Right lobe of liver (tissue), 6 donors: ENCODE measurements around the gene FBXO21. TPM values are rescaled to one million over a fixed set of nuclear protein-coding genes. Genes with fewer than 3 reads are reported as not detected.

Experiments
- ATAC-seq, 4 donors: fragments of 200-7000 bp; cut with Tn5 transposase; one replicate each; pipeline ENCODE4 v1.9.1; 2020; ENCODE audit warnings: mild to moderate bottlenecking in 4 of 4, moderate library complexity in 4 of 4
- DNase-seq, 3 donors: peaks; one replicate each; pipeline ENCODE4 v3.0.0-alpha.2; 2020
- H3K27ac ChIP-seq, 3 donors: fragments of 200-600 bp; one replicate each; pipeline ENCODE4 v1.8.0; 2022
- H3K27me3 ChIP-seq, 2 donors: fragments of 200-600 bp; one replicate each; pipeline ENCODE4 v1.8.0; 2022
- H3K36me3 ChIP-seq, 4 donors: fragments of 200-600 bp; sonication (generic) in 1 of 4; one replicate each; pipeline versions ENCODE4 v1.5.1 to v1.8.0; 2017 to 2022; ENCODE audit warnings: control low read depth in 1 of 4
- H3K4me1 ChIP-seq, 4 donors: fragments of 200-600 bp; sonication (generic) in 1 of 4; one replicate each; pipeline versions ENCODE4 v1.5.1 to v1.8.0; 2017 to 2022; ENCODE audit warnings: control low read depth in 1 of 4
- H3K4me3 ChIP-seq, 3 donors: fragments of 200-600 bp; one replicate each; pipeline ENCODE4 v1.8.0; 2022
- H3K9me3 ChIP-seq, 4 donors: fragments of 200-600 bp; sonication (generic) in 1 of 4; one replicate each; pipeline versions ENCODE4 v1.5.1 to v1.8.0; 2017 to 2022; ENCODE audit warnings: control low read depth in 1 of 4
- POLR2A ChIP-seq: fragments of 450-650 bp; IDR thresholded peaks from one replicate; pipeline ENCODE4 v1.6.1; 2017; ENCODE audit warnings: antibody characterized with exemption, mild to moderate bottlenecking
- WGBS: methylation state at CpG from one replicate; pipeline ENCODE4 v1.1.6; 2018; ENCODE audit warnings: low coverage, low lambda C conversion rate; ENCODE audit not compliant: insufficient coverage; ENCODE audit errors: missing lambda C conversion rate; 5-methylcytosine and 5-hydroxymethylcytosine counted together
- intact Hi-C, 2 donors: fragments of 100-400 bp; cut with DNase I; formaldehyde crosslinking; loops; one replicate each; pipeline versions ENCODE4 v1.11.2 to v1.14.1; 2022
- total RNA-seq, 6 experiments: library from RNA; depleted of rRNA in 2 of 6; stranded (reverse); fragments of >200 nt in 2 of 6; fragmentation: NEBNext Ultra II Directional in 3 of 6; extraction: Animal tissue kit (Norgen Biotek cat#: 25700) in 3 of 6; gene quantifications; one replicate each; pipeline versions ENCODE4 v1.1.0 to v1.2.4, GENCODE V29; 2016 to 2023
- TF ChIP-seq, protein P1 (sequence below), 4 donors: fragments of 200-600 bp in 3 of 4; fragments of 450-650 bp in 1 of 4; IDR thresholded peaks; one replicate each; pipeline versions ENCODE4 v1.5.1 to v1.8.0; 2016 to 2022; ENCODE audit warnings: antibody characterized with exemption in 4 of 4, mild to moderate bottlenecking in 2 of 4
- donor health status: DM: no; HTN: yes; CAD: no.
- donor health status: DM: no; HTN: no; CAD: no.
- donor health status: DM: no; HTN: no; CAD: no.
- donor health status: DM: no; HTN: yes; CAD: no.
- donor health status: DM: no; HTN: yes; CAD: no.

FBXO21 gene
- total RNA-seq, 6 experiments from 2014 or later, result 12.8 to 28.7 (median 20.1) TPM

- Histone ChIP-seq H3K27ac (no peak overlapping the region), H3K27me3 (no peaks in the 10 kb centered on the region), H3K4me1 (peaks cover 0 to 16% (median 7%) of the 10 kb centered on the region in 4 donors), H3K36me3 (peaks cover 0 to 78% (median 33%) of the 10 kb centered on the region in 4 donors), H3K9me3 (no peaks in the 10 kb centered on the region), H3K4me3 (no peak overlapping the region)
- ATAC-seq, result no peak
- TF ChIP-seq, protein P1, sequence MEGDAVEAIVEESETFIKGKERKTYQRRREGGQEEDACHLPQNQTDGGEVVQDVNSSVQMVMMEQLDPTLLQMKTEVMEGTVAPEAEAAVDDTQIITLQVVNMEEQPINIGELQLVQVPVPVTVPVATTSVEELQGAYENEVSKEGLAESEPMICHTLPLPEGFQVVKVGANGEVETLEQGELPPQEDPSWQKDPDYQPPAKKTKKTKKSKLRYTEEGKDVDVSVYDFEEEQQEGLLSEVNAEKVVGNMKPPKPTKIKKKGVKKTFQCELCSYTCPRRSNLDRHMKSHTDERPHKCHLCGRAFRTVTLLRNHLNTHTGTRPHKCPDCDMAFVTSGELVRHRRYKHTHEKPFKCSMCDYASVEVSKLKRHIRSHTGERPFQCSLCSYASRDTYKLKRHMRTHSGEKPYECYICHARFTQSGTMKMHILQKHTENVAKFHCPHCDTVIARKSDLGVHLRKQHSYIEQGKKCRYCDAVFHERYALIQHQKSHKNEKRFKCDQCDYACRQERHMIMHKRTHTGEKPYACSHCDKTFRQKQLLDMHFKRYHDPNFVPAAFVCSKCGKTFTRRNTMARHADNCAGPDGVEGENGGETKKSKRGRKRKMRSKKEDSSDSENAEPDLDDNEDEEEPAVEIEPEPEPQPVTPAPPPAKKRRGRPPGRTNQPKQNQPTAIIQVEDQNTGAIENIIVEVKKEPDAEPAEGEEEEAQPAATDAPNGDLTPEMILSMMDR (IDR thresholded peaks at IDR 0.05), result no peak
- TF ChIP-seq POLR2A, result no peak
- 83% methylated on average over 3 of the region's 4 CpGs for WGBS
- no peak for DNase-seq
- intact Hi-C loops, result no loop called here
These were observed 22.5 kb downstream of the FBXO21 start for GRCh38 chr12:117167769-117168168.

GRCh38 chr12:117166107-117166506, 24.2 kb downstream of the FBXO21 start:
- H3K4me3 ChIP-seq, result no peak overlapping the region
- H3K27me3 ChIP-seq, result no peaks in the 10 kb centered on the region
- ATAC-seq, result no peak
- intact Hi-C loops, result no loop called here
- no peak for DNase-seq
- peaks cover 0 to 88% (median 43%) of the 10 kb centered on the region in 4 donors for H3K36me3 ChIP-seq
- no peak overlapping the region for H3K27ac ChIP-seq
- 92% methylated on average over 4 of the region's 4 CpGs for WGBS
- no peaks in the 10 kb centered on the region for H3K9me3 ChIP-seq
- H3K4me1 ChIP-seq, result peaks cover 0 to 7% (median 1%) of the 10 kb centered on the region in 4 donors
- TF ChIP-seq, protein P1 (IDR thresholded peaks at IDR 0.05), result no peak
- no peak for TF ChIP-seq POLR2A

DNA sequence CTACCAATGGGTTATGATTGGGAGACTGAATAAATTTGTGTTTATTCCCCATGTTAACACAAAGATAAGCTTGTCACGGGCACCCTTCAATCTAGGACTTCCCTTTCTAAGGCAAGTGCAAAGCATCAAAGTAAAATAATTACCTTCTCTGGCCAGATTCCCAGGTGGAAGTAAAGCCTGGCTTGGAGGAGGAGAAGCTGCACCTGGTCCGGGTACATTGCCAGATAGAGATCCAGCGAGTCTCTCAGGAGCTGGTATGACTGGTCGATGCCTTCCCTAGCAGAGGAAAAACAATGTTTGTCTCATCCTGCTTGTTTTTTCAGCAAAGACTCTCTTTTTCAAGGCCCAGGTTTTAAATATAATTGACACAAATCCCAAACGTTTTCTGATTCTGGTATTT, 24.9 kb downstream of the FBXO21 start:
- no peak for TF ChIP-seq POLR2A
- TF ChIP-seq, protein P1 (IDR thresholded peaks at IDR 0.05), result no peak
- H3K27me3 ChIP-seq, result no peaks in the 10 kb centered on the region
- no peaks in the 10 kb centered on the region for H3K9me3 ChIP-seq
- DNase-seq, result no peak
- WGBS, result 83% methylated on average over 5 of the region's 5 CpGs
- H3K4me3 ChIP-seq, result no peak overlapping the region
- intact Hi-C loops, result no loop called here
- H3K4me1 ChIP-seq, result no peaks in the 10 kb centered on the region
- H3K36me3 ChIP-seq, result peaks cover 0 to 93% (median 47%) of the 10 kb centered on the region in 4 donors
- no peak overlapping the region for H3K27ac ChIP-seq
- ATAC-seq, result no peak

- TF ChIP-seq, protein P1 (IDR thresholded peaks at IDR 0.05), result no peak
- no peak for TF ChIP-seq POLR2A
These were observed 27.6 kb downstream of the FBXO21 start for GRCh38 chr12:117162633-117163032.

DNA sequence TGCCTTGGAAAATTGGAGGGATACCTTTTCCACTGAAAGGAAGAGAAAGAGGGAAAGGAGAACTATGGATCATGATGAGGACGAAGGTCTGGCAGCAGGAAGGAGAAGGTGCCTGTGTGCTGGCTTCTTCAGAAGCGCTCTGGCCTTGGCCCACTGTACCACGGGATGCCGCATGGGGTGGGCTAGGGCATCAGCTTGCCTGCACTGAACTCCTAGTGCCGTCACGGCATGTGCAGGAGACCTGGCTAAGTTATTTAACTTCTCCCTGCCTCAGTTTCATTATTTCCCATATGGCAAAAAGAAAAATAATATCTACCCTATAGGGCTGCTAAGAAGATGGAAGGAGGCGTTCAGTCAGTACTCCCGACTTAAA, 28.1 kb downstream of the FBXO21 start:
- WGBS, result 88% methylated on average over 5 of the region's 8 CpGs
- peaks cover 0 to 100% (median 60%) of the 10 kb centered on the region in 4 donors for H3K36me3 ChIP-seq
- H3K9me3 ChIP-seq, result no peaks in the 10 kb centered on the region
- H3K4me3 ChIP-seq, result no peak overlapping the region
- intact Hi-C loops, result no loop called here
- no peaks in the 10 kb centered on the region for H3K27me3 ChIP-seq
- ATAC-seq (no peak), DNase-seq (no peak)
- H3K27ac ChIP-seq, result no peak overlapping the region
- H3K4me1 ChIP-seq, result no peaks in the 10 kb centered on the region
- TF ChIP-seq, protein P1 (IDR thresholded peaks at IDR 0.05), result no peak
- no peak for TF ChIP-seq POLR2A

More at GRCh38 chr12:117162633-117163032, 27.6 kb downstream of the FBXO21 start:
- Histone ChIP-seq H3K27me3 (no peaks in the 10 kb centered on the region), H3K36me3 (peaks cover 0 to 99% (median 60%) of the 10 kb centered on the region in 4 donors), H3K4me1 (no peaks in the 10 kb centered on the region), H3K9me3 (no peaks in the 10 kb centered on the region), H3K4me3 (no peak overlapping the region), H3K27ac (no peak overlapping the region)
- intact Hi-C loops, result no loop called here
- DNase-seq, result no peak
- WGBS, result 80% methylated on average over 7 of the region's 7 CpGs
- no peak for ATAC-seq
